A549 (cell line): ENCODE results near the gene TTC33. TPM values are rescaled to one million over a fixed set of nuclear protein-coding genes. Genes with fewer than 3 reads are reported as not detected.

Experiments
- ATAC-seq, 2 experiments: fragments of 200-7000 bp in 1 of 2; fragments of >200 bp in 1 of 2; cut with Nextera tagmentation in 1 of 2; cut with Tn5 transposase in 1 of 2; 3 replicates each; pipeline versions ENCODE4 v1.8.0 to v1.9.1; 2018 to 2020; ENCODE audit warnings: mild to moderate bottlenecking in 1 of 2, moderate library complexity in 1 of 2
- CTCF ChIA-PET: fragments of 300-600 bp; sonication (Branson Sonifier 250); formaldehyde crosslinking; extraction: SDS; loops from one replicate; lab custom pipeline; 2021; ENCODE audit warnings: antibody characterized with exemption, inconsistent platforms; lab: Yijun Ruan, JAX
- POLR2A ChIA-PET: fragments of 350-600 bp; formaldehyde crosslinking; extraction: SDS; loops from one replicate; lab custom pipeline; 2021; ENCODE audit warnings: antibody characterized with exemption, inconsistent platforms; lab: Yijun Ruan, JAX
- DNase-seq, 2 experiments: peaks; one replicate each; pipeline versions ENCODE4 v3.0.0 to v3.0.0-alpha.2; 2011 to 2016; ENCODE audit warnings: low read depth in 1 of 2, low spot score in 1 of 2
- FAIRE-seq: peaks from 2 replicates; lab custom pipeline; 2011; peaks lifted over from hg19 to GRCh38; lab: Jason Lieb, UNC
- H3K27ac ChIP-seq, 2 experiments: fragments of >200 bp; sonication (Bioruptor Twin); formaldehyde crosslinking; 3 replicates each; pipeline ENCODE4 v1.5.1; 2016 to 2017
- H3K4me1 ChIP-seq: fragments of >200 bp; sonication (Bioruptor Twin); formaldehyde crosslinking; 3 replicates; pipeline ENCODE4 v1.6.1; 2016
- H3K4me2 ChIP-seq: fragments of >200 bp; sonication (Bioruptor Twin); formaldehyde crosslinking; 3 replicates; pipeline ENCODE4 v1.6.1; 2016
- H3K4me3 ChIP-seq: fragments of >200 bp; sonication (Bioruptor Twin); formaldehyde crosslinking; 3 replicates; pipeline ENCODE4 v1.5.1; 2016
- H3K9me3 ChIP-seq: fragments of >200 bp; sonication (Bioruptor Twin); formaldehyde crosslinking; 3 replicates; pipeline ENCODE4 v1.6.1; 2016
- CHD4 ChIP-seq: fragments of 200-600 bp; sonication (generic); IDR thresholded peaks from 2 replicates; pipeline ENCODE4 v1.6.1; 2016; ENCODE audit warnings: antibody characterized with exemption, mild to moderate bottlenecking, borderline replicate concordance
- EP300 ChIP-seq, 2 experiments: fragments of >200 bp; sonication (Bioruptor Twin); formaldehyde crosslinking; IDR thresholded peaks; 2 replicates in 1 of 2; 3 replicates in 1 of 2; pipeline ENCODE4 v1.6.1; 2016 to 2017
- ESRRA ChIP-seq: fragments of 150-350 bp; IDR thresholded peaks from 2 replicates; pipeline ENCODE4 v1.6.1; 2014; ENCODE audit warnings: mild to moderate bottlenecking, low read length, borderline replicate concordance
- FOXS1 ChIP-seq: fragments of 250-450 bp; sonication (Bioruptor Pico); IDR thresholded peaks from 2 replicates; pipeline ENCODE4 v1.5.0; 2020; ENCODE audit warnings: mild to moderate bottlenecking, moderate library complexity
- JUN ChIP-seq, 2 experiments: fragments of >200 bp; sonication (Bioruptor Twin); formaldehyde crosslinking; IDR thresholded peaks; 2 replicates in 1 of 2; 3 replicates in 1 of 2; pipeline ENCODE4 v1.6.1; 2016 to 2017
- MAFK ChIP-seq: fragments of 450-650 bp; IDR thresholded peaks from 2 replicates; pipeline ENCODE4 v1.6.1; 2014; ENCODE audit not compliant: partially characterized antibody
- NFE2L2 ChIP-seq: fragments of 150-350 bp; conservative IDR thresholded peaks from 2 replicates; pipeline ENCODE4 v1.6.1; 2014; ENCODE audit warnings: low read length
- NR3C1 ChIP-seq: fragments of >200 bp; sonication (Bioruptor Twin); formaldehyde crosslinking; IDR thresholded peaks from 3 replicates; pipeline ENCODE4 v1.6.1; 2017
- PHF8 ChIP-seq: fragments of 200-600 bp; sonication (generic); IDR thresholded peaks from 2 replicates; pipeline ENCODE4 v1.6.1; 2016; ENCODE audit warnings: low read depth, mild to moderate bottlenecking, antibody characterized with exemption, moderate library complexity, borderline replicate concordance
- RAD21 ChIP-seq, 2 experiments: fragments of >200 bp in 1 of 2; sonication (Bioruptor Twin) in 1 of 2; formaldehyde crosslinking in 1 of 2; IDR thresholded peaks in 1 of 2; conservative IDR thresholded peaks in 1 of 2; 2 replicates in 1 of 2; 3 replicates in 1 of 2; pipeline ENCODE4 v1.6.1; 2012 to 2018; ENCODE audit warnings: inconsistent platforms in 1 of 2
- RCOR1 ChIP-seq: fragments of 150-350 bp; IDR thresholded peaks from 2 replicates; pipeline ENCODE4 v1.6.1; 2014; ENCODE audit warnings: antibody characterized with exemption, low read length, low read depth
- SMC3 ChIP-seq: fragments of >200 bp; sonication (Bioruptor Twin); formaldehyde crosslinking; IDR thresholded peaks from 3 replicates; pipeline ENCODE4 v1.6.1; 2018; ENCODE audit warnings: inconsistent platforms
- ZC3H11A ChIP-seq: fragments of 450-650 bp; IDR thresholded peaks from 2 replicates; pipeline ENCODE4 v1.6.1; 2014; ENCODE audit warnings: antibody characterized with exemption, mild to moderate bottlenecking
- ZNF302 ChIP-seq: fragments of 250-450 bp; sonication (Bioruptor Pico); IDR thresholded peaks from 2 replicates; pipeline ENCODE4 v1.9.0; 2021; ENCODE audit warnings: inconsistent platforms, mild to moderate bottlenecking, moderate library complexity
- WGBS: methylation state at CpG from one replicate; pipeline ENCODE4 v1.1.6; 2017; ENCODE audit errors: missing lambda C conversion rate; 5-methylcytosine and 5-hydroxymethylcytosine counted together
- polyA plus RNA-seq, 4 experiments: library from polyadenylated mRNA; depleted of rRNA in 3 of 4; stranded (reverse); fragments of >200 nt; fragmentation: RNase III in 1 of 4; extraction: RNeasy Plus Mini Kit Qiagen cat#74134 plus additional on column Dnase treatment in 1 of 4; gene quantifications; 2 replicates in 3 of 4; 3 replicates in 1 of 4; pipeline ENCODE4 v1.2.3, GENCODE V29; 2011 to 2017
- TF ChIP-seq, protein P1 (sequence below): fragments of 250-450 bp; sonication (Bioruptor Pico); IDR thresholded peaks from 2 replicates; pipeline ENCODE4 v1.5.0; 2020; ENCODE audit warnings: low read depth, mild to moderate bottlenecking, moderate library complexity
- TF ChIP-seq, protein P2 (sequence below): fragments of 250-450 bp; sonication (Bioruptor Pico); IDR thresholded peaks from 2 replicates; pipeline ENCODE4 v1.5.0; 2021; ENCODE audit warnings: mild to moderate bottlenecking, moderate library complexity, borderline replicate concordance
- TF ChIP-seq, protein P3 (sequence below): fragments of 200-600 bp; sonication (generic); IDR thresholded peaks from 2 replicates; pipeline ENCODE4 v1.6.1; 2016; ENCODE audit warnings: antibody characterized with exemption, mild to moderate bottlenecking, moderate library complexity
- TF ChIP-seq, protein P4 (sequence below): IDR thresholded peaks from 2 replicates; pipeline ENCODE4 v1.6.1; 2012
- TF ChIP-seq, protein P5 (sequence below): IDR thresholded peaks from 2 replicates; pipeline ENCODE4 v1.6.1; 2012
- TF ChIP-seq, protein P6 (sequence below): fragments of >200 bp; sonication (Bioruptor Twin); formaldehyde crosslinking; IDR thresholded peaks from 2 replicates; pipeline ENCODE4 v1.6.1; 2016

Gene TTC33
- polyA plus RNA-seq, 2 of the 4 experiments (the other 2 are of a cell fraction) = 17.1 to 19.8 TPM

DNA sequence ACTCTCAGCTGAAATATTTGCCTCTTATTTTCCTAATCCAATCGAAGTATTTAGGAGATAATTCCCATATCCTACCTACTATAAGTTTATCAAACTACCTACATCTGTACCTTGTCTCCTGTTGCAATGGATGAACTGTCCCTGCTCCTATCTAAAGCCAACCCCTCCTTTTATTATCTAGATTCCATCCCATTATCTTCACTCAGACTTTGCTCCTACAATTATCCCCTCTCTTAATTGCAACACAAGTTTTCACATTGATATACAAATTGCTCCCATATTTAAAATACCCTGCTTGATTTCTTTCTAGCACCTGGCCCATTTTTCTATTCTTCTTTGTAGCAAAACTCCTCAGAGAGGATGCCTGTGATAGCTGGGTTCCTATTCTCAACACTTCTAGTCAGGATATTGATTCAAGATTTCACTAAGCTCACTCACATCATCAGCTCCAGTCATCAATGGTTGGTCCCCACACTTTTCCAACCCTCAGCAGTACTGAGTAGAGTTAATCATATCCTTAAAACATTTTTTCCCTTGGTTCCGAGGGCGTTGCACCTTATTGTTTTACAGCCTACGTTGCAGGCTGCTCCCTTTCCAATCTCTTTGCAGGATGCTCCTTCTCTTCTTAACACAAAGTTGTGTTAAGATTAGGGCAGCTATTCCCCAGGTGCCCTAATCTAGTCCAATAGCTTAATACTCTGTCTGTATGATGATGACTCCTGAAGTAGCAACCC lies 253.9 kb downstream of the TTC33 start:
- ChIA-PET CTCF (no interaction called here), POLR2A (no interaction called here)
- Histone ChIP-seq H3K4me1 (no peaks in the 10 kb centered on the region), H3K9me3 (no peaks in the 10 kb centered on the region), H3K4me2 (no peak overlapping the region), H3K27ac (no peak overlapping the region), H3K4me3 (no peak overlapping the region)
- ATAC-seq (no peak), DNase-seq (no peak), FAIRE-seq (no peak)
- TF ChIP-seq SMC3 (no peak), EP300 (IDR thresholded peaks at IDR 0.05) (no peak), ZNF302 (CRISPR knock-in tag) (no peak), MAFK (no peak), ESRRA (no peak), NFE2L2 (no peak), PHF8 (no peak), CHD4 (no peak)
- TF ChIP-seq, protein P1, sequence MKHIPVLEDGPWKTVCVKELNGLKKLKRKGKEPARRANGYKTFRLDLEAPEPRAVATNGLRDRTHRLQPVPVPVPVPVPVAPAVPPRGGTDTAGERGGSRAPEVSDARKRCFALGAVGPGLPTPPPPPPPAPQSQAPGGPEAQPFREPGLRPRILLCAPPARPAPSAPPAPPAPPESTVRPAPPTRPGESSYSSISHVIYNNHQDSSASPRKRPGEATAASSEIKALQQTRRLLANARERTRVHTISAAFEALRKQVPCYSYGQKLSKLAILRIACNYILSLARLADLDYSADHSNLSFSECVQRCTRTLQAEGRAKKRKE = no peak
- TF ChIP-seq, protein P2, sequence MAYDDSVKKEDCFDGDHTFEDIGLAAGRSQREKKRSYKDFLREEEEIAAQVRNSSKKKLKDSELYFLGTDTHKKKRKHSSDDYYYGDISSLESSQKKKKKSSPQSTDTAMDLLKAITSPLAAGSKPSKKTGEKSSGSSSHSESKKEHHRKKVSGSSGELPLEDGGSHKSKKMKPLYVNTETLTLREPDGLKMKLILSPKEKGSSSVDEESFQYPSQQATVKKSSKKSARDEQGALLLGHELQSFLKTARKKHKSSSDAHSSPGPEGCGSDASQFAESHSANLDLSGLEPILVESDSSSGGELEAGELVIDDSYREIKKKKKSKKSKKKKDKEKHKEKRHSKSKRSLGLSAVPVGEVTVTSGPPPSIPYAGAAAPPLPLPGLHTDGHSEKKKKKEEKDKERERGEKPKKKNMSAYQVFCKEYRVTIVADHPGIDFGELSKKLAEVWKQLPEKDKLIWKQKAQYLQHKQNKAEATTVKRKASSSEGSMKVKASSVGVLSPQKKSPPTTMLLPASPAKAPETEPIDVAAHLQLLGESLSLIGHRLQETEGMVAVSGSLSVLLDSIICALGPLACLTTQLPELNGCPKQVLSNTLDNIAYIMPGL (CRISPR knock-in tag) = no peak
- TF ChIP-seq, protein P3, sequence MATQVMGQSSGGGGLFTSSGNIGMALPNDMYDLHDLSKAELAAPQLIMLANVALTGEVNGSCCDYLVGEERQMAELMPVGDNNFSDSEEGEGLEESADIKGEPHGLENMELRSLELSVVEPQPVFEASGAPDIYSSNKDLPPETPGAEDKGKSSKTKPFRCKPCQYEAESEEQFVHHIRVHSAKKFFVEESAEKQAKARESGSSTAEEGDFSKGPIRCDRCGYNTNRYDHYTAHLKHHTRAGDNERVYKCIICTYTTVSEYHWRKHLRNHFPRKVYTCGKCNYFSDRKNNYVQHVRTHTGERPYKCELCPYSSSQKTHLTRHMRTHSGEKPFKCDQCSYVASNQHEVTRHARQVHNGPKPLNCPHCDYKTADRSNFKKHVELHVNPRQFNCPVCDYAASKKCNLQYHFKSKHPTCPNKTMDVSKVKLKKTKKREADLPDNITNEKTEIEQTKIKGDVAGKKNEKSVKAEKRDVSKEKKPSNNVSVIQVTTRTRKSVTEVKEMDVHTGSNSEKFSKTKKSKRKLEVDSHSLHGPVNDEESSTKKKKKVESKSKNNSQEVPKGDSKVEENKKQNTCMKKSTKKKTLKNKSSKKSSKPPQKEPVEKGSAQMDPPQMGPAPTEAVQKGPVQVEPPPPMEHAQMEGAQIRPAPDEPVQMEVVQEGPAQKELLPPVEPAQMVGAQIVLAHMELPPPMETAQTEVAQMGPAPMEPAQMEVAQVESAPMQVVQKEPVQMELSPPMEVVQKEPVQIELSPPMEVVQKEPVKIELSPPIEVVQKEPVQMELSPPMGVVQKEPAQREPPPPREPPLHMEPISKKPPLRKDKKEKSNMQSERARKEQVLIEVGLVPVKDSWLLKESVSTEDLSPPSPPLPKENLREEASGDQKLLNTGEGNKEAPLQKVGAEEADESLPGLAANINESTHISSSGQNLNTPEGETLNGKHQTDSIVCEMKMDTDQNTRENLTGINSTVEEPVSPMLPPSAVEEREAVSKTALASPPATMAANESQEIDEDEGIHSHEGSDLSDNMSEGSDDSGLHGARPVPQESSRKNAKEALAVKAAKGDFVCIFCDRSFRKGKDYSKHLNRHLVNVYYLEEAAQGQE = no peak
- 61% methylated on average over 4 of the region's 4 CpGs for WGBS

DNA sequence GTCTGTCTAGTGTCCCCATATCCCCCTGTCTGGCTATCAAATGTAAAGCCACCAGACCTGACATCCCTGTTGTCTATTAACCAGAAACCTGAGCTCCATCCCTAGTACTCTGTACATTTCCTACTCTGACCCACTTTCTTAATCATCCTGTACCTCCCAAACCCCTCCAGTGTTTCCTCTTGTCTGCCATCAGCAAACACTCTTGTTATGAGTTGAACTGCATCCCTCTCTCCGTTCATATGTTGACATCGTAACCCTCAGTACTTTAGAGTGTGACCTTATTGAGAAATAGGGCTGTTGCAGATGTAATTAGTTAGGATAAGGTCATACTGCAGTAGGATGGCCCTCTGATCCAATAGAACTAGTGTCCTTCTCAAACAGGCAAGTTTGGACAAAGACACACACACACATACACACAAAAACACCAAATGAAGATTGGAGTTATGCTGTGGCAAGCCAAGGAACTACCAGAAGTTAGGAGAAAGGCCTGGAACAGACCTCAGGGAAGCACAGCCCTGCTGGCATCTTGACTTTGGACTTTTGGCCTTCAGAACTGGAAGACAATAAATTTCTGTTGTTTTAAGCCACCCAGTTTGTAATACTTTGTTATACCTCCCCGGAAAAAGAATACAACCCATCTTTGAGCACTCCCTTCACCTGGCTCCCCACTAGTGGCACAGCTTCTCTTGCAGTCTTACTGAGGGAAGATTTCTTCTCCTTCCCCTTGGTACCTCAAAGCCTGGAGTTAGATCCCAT lies 256.1 kb downstream of the TTC33 start:
- H3K4me3 ChIP-seq = no peak overlapping the region
- DNase-seq (no peak), FAIRE-seq (no peak), ATAC-seq (no peak)
- no peaks in the 10 kb centered on the region for H3K4me1 ChIP-seq
- H3K4me2 ChIP-seq = no peak overlapping the region
- no peaks in the 10 kb centered on the region for H3K9me3 ChIP-seq
- ChIA-PET CTCF (no interaction called here), POLR2A (no interaction called here)
- 71% methylated on average over 3 of the region's 3 CpGs for WGBS
- H3K27ac ChIP-seq = no peak overlapping the region
- TF ChIP-seq NR3C1 (no peak), NFE2L2 (no peak), JUN (IDR thresholded peaks at IDR 0.05) (no peak), RCOR1 (no peak), ZC3H11A (no peak), FOXS1 (CRISPR knock-in tag) (no peak), RAD21 (conservative IDR thresholded peaks at IDR 0.05 in 1 of 2, IDR thresholded peaks at IDR 0.05 in 1 of 2) (no peak)
- TF ChIP-seq, protein P1 = no peak
- TF ChIP-seq, protein P4, sequence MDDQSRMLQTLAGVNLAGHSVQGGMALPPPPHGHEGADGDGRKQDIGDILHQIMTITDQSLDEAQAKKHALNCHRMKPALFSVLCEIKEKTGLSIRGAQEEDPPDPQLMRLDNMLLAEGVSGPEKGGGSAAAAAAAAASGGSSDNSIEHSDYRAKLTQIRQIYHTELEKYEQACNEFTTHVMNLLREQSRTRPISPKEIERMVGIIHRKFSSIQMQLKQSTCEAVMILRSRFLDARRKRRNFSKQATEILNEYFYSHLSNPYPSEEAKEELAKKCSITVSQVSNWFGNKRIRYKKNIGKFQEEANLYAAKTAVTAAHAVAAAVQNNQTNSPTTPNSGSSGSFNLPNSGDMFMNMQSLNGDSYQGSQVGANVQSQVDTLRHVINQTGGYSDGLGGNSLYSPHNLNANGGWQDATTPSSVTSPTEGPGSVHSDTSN = no peak
- TF ChIP-seq, protein P5, sequence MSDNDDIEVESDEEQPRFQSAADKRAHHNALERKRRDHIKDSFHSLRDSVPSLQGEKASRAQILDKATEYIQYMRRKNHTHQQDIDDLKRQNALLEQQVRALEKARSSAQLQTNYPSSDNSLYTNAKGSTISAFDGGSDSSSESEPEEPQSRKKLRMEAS = no peak
- TF ChIP-seq, protein P6, sequence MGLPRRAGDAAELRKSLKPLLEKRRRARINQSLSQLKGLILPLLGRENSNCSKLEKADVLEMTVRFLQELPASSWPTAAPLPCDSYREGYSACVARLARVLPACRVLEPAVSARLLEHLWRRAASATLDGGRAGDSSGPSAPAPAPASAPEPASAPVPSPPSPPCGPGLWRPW = no peak
